HG03378 (cell line): ENCODE results near the gene GNAL.
"Not testable (repeated sequence)": the region's sequence is repeated elsewhere in the genome, so short reads cannot be mapped to it uniquely, and the experiment has no call there.

Source experiments
- ATAC-seq: cut with Tn5 transposase; IDR thresholded peaks from one replicate; pipeline ENCODE4 v1.9.1; 2021; ENCODE audit warnings: mild to moderate bottlenecking, moderate library complexity; ENCODE audit not compliant: unreplicated experiment

GNAL gene

DNA sequence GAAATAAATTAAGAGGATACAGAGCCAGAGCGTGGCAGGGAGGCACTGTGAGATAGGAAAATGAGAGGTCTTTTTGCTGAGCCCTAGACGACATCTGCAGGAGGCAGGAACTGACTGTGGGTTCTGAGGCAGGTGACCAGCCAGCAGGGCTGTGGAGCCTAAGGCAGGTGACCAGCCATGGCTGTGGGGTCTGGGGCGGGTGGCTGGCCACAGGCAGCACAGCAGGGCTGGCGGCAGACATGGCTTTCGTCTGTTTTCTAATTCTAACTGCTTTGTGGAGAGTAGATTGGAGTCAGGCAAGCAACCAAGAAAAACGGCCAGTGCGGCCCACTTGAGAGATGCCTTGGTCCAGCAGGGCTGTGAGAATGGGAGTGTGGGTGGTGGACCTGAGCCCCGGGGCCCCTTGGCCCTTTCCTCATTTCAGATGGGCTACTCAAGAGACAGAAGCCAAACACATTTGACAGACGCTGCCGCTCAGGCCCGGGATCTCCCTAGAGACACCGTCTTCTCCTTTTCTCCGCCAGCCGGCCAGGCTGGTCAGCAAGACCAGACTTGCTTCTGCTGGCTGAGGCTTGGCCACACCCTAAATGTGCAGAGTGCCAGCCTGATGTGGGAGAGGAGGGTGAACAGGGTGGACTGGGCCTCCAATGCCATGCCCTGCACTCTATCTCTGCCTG lies 19.7 kb upstream of the GNAL start:
- no peak for ATAC-seq

- ATAC-seq, result no peak
These were observed 19.2 kb upstream of the GNAL start for GRCh38 chr18:11669948-11670275.

DNA sequence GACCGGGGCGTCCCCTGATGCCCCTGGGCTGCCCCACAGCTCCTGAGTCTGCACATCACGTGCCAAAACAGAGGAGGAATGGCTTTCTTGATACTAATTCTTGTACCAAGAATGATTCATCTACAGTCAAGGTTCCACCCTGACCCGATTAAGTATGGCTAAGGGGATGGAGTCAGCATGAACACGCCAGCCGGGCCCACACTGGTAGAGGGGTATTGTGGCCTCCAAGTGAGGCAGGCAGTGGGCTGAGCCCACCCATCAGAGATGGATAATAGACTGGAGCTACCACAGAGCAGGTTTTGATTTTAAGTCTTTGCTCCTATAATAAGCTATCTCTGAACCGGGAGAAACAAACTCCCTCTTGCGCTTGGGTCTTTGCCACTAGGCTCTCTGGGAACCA lies 17.9 kb upstream of the GNAL start:
- ATAC-seq, result no peak

DNA sequence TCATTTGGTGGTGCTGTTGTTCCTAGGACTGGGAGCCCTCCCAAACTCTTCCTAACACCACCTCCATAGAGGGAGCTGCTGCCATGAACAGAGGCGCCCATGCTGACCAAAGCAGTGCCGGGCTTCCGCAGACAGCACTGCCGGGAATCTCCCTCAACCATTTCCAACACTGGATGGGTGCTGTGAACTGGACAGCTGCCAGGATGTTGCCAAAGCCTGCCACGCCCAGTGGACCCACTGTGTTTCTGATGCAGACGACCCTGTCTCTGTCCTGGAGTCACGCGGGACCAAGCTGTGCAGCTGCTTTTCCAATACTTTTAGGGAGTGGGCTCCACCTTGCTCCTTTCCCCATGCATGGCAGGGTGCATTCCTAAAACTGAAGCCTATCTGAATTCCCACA lies 16.9 kb upstream of the GNAL start:
- no peak for ATAC-seq

- no peak for ATAC-seq
These were observed 16.1 kb upstream of the GNAL start for GRCh38 chr18:11672846-11673454.

DNA sequence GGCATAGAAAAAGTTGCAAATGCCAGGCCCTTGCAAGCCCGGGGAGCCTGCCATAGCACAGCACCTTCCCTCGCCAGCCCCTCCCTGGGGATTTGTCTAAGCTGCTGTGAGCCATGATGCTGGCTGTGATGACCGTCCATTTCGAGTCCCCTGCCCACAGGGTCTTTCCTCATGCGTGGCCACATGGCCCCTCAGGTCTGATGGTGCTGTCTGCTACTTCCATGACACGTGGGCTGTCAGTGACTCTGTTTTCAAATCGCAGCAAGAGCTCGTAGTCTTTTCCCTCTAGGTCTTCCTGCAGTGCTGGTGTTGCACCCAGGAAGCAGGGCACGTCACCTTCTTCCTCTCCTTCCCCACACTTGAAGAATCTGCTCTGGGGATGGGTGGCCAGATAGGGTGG lies 15.5 kb upstream of the GNAL start:
- ATAC-seq, result no peak

DNA sequence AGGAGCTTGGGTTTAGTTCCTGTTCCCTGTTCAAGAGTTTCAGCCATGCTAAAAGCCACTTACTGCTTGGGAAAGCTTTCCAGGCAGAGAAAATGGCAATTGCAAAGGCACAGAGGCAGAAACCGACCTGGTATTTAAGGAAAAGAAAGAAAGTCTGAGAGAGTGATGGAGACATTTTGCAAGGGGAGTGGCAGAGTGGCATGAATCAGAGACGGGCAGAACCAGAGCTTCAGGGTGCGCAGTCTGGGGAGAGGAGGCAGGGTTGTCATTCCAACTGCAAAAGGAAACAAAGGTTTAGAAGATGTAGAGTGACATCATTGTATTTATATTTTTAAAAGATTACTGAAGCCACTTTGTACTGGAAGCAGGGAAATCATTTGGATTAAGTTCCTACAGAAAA lies 14.9 kb upstream of the GNAL start:
- no peak for ATAC-seq

DNA sequence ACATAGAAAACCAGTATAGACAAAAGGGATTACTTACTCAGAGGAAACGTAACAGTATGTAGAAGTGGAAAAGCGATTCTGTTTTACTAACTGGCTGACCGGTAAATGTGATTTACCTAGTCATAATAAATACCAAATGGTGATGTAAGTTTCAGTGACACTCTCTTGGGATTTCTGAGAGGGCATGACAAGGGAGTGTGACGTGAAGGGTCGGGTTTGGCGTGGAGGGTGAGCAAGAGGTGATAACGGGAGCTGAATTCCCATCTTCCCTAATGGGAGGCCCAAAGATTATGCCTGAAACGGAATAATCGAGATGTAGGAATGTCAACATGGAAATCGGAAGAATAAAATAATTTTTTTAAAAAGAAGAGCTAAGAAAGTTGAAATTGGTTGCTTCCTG lies 12.7 kb upstream of the GNAL start:
- ATAC-seq, result no peak

GRCh38 chr18:11676867-11677266 lies 12.2 kb upstream of the GNAL start:
- no peak for ATAC-seq

- ATAC-seq, result no peak
These were observed 10.9 kb upstream of the GNAL start for GRCh38 chr18:11678211-11678610.

- ATAC-seq, result no peak
These were observed 853 bp downstream of the GNAL start for GRCh38 chr18:11689669-11690565.

DNA sequence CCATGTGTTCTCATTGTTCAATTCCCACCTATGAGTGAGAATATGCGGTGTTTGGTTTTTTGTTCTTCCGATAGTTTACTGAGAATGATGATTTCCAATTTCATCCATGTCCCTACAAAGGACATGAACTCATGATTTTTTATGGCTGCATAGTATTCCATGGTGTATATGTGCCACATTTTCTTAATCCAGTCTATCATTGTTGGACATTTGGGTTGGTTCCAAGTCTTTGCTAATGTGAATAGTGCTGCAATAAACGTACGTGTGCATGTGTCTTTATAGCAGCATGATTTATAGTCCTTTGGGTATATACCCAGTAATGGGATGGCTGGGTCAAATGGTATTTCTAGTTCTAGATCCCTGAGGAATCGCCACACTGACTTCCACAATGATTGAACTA lies 1.6 kb downstream of the GNAL start:
- not testable (repeated sequence) for ATAC-seq

DNA sequence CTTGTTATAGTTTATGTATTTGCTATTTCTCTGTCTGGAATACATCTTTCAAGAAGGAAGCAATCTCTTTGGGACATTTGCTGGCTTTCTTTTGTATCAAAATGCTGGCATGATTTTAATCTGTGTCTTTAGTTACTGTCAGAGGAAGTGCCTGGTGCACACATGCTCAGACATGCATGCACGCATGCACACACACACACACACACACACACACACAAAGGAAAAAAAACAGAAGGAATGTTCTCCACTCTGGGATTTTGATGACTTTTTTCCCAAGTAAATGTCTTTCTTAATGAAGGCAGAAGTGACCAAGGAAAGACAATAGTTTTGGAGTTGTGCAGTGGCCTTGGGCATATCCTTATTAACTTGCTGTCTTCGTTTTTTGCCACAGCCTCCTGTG lies 6.7 kb downstream of the GNAL start:
- ATAC-seq, result no peak

- no peak for ATAC-seq
These were observed 7.4 kb downstream of the GNAL start for GRCh38 chr18:11696451-11696850.

GRCh38 chr18:11700876-11701275 lies 11.8 kb downstream of the GNAL start:
- no peak for ATAC-seq

GRCh38 chr18:11710578-11710977 lies 21.5 kb downstream of the GNAL start:
- no peak for ATAC-seq

GRCh38 chr18:11713756-11714155 lies 24.7 kb downstream of the GNAL start:
- ATAC-seq, result no peak

DNA sequence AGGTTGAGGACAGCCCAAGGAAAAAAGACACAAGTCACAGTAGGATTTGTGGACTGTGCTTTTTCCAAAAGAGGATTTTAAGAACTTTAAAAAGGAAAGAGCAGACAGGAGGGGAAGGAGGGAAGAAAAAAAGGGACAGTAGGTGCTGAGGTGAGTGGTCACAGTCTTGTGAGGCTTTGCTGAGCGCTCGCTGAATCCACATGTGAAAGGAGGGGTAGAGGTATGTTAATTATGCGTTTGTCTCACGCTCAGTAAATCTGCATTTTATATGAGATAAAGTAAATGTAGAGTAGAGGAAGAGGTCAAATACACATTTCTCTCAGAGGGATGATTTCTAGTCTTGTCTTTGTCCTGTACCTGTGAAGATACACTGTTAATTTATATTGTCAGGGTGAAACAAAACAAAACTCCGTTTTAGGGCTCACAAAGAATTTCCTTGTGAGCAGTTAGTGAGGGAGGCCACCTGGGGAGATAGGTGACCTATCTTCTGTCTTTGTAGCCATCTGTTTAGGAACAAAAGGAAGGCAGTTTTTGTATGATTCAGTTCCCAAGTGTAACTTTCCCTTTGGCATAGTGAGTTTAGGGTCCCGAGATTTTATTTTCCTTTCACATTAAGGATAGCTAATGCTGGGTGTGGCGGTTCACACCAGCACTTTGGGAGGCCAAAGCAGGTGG lies 25.3 kb downstream of the GNAL start:
- ATAC-seq, result no peak

DNA sequence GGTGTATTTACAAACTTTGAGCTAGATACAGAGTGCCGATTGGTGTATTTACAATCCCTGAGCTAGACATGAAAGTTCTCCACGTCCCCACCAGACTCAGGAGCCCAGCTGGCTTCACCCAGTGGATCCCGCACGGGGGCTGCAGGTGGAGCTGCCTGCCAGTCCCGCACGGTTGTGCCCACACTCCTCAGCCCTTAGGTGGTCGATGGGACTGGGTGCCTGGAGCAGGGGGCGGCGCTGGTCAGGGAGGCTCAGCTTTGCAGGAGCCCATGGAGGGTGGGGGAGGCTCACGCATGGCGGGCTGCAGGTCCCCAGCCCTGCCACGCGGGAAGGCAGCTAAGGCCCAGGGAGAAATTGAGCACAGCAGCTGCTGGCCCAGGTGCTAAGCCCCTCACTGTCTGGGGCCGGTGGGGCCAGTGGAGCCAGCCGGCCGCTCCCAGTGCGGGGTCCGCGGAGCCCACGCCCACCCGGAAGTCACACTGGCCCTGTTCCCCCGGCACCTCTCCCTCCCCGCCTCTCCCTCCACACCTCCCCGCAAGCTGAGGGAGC lies 27.8 kb downstream of the GNAL start:
- not testable (repeated sequence) for ATAC-seq

DNA sequence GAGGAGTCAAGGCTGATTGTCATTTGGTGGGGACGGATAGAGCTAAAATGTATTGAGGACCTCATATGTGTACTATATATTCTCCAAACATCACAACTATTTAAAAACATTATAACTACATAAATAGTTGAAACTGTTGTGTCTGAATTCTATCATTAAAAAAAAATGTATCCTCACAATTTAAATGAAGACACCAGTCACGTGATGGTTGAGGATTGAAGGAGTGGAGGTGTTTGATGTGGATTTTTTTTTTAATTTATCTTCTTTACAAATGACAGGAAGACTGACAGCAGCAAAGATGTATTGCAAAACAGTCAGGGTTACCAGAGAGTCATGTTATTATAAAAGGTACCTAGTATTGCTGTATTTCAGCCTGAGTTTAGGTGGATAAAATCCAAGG lies 30.0 kb downstream of the GNAL start:
- no peak for ATAC-seq

- no peak for ATAC-seq
These were observed 30.6 kb downstream of the GNAL start for GRCh38 chr18:11719621-11720020.
